Heart left ventricle (tissue), 13 donors: Measurements from ENCODE around the gene GABBR1.

Experiments used
- CTCF ChIP-seq, 12 donors: fragments of 200-600 bp; sonication (generic) in 4 of 12; IDR thresholded peaks; one replicate each; pipeline versions ENCODE4 v1.5.0 to v1.8.0; 2018 to 2022; ENCODE audit warnings: antibody characterized with exemption in 12 of 12, mild to moderate bottlenecking in 5 of 12
- POLR2A ChIP-seq, 2 donors: fragments of 450-650 bp; IDR thresholded peaks; one replicate each; pipeline ENCODE4 v1.6.1; 2017; ENCODE audit warnings: antibody characterized with exemption in 2 of 2, mild to moderate bottlenecking in 2 of 2, moderate library complexity in 2 of 2
- donor health status: ischemic (EF 13 %, LVEDD 7.1; RV severe dilation, severe dysfunction).
- donor health status: DM: no; HTN: yes; CAD: no.
- donor health status: DM: no; HTN: no; CAD: no.
- donor health status: ischemic (EF 25% LVEDD 6.9; RV normal size, moderate dysfunction).
- donor health status: ischemic (EF 25% LVEDD 5.7; RV mildly dilated, moderate dysfunction).
- donor health status: ischemic (EF 35%, LVEDD 5.7; RV mildly dilated, moderate dysfunction).
- donor health status: nonischemic (EF 11% LVEDD 7.7; RV severe dilation, severe dysfunction).
- donor health status: DM: yes; HTN: yes; CAD: no.
- donor health status: PGD.
- donor health status: ischemic (EF 29% LVEDD 5.4; RV normal size, mild dysfunction).
- donor health status: nonischemic (EF 23%, LVEDD 6.1; RV moderate dilation, normal function).

DNA sequence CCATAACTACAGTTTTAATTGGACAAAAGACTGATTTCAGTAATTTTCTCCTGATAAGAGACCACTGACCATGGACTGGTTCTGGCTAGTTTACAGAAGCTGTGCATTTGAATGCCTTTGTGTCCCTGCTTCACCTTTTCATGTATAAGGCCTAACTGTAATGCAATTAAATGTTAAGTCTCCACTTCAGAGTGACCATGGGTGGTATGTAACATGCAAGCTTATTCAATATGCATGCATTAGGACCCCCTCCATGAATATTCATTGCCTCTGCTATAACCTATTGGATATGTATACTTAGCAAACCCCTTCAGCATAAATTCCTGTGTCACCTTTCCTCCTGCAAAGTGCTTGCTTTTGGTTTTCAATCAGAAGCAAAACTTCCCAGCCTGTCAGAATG lies 75.7 kb downstream of the GABBR1 start:
- no peak for TF ChIP-seq CTCF (IDR thresholded peaks at IDR 0.05)
- TF ChIP-seq POLR2A (IDR thresholded peaks at IDR 0.05) = no peak
